Sigmoid colon (tissue), 7 donors: Measurements from ENCODE around the gene KDM5A. TPM values are rescaled to one million over a fixed set of nuclear protein-coding genes. Genes with fewer than 3 reads are reported as not detected.

Source experiments
- DNase-seq: peaks from one replicate; pipeline ENCODE4 v3.0.0-alpha.2; 2019
- H3K27ac ChIP-seq, 4 donors: fragments of 200-600 bp; sonication (generic); one replicate each; pipeline ENCODE4 v1.5.1; 2016 to 2019; ENCODE audit warnings: mild to moderate bottlenecking in 1 of 4
- H3K27me3 ChIP-seq, 3 donors: fragments of 200-600 bp; sonication (generic); one replicate each; pipeline ENCODE4 v1.5.1; 2019; ENCODE audit warnings: mild to moderate bottlenecking in 1 of 3
- H3K36me3 ChIP-seq, 4 donors: fragments of 200-600 bp; sonication (generic); one replicate each; pipeline ENCODE4 v1.5.1; 2016 to 2019
- H3K4me1 ChIP-seq, 4 donors: fragments of 200-600 bp; sonication (generic); one replicate each; pipeline ENCODE4 v1.5.1; 2017 to 2019
- H3K4me3 ChIP-seq, 4 donors: fragments of 200-600 bp; sonication (generic); one replicate each; pipeline ENCODE4 v1.5.1; 2017 to 2019; ENCODE audit warnings: mild to moderate bottlenecking in 2 of 4, moderate library complexity in 1 of 4
- H3K9me3 ChIP-seq, 4 donors: fragments of 200-600 bp in 3 of 4; sonication (generic) in 3 of 4; one replicate each; pipeline versions ENCODE4 v1.5.1 to v1.6.1; 2013 to 2019
- CTCF ChIP-seq, 4 experiments: fragments of 450-650 bp in 3 of 4; fragments of 200-600 bp in 1 of 4; IDR thresholded peaks; one replicate each; pipeline ENCODE4 v1.5.1; 2016 to 2019; ENCODE audit warnings: antibody characterized with exemption in 4 of 4, mild to moderate bottlenecking in 3 of 4, moderate library complexity in 2 of 4
- EP300 ChIP-seq, 4 donors: sonication (generic); formaldehyde crosslinking; IDR thresholded peaks; one replicate each; pipeline ENCODE4 v1.6.1; 2017; ENCODE audit warnings: antibody characterized with exemption in 4 of 4
- POLR2A ChIP-seq, 2 donors: fragments of 450-650 bp; IDR thresholded peaks; one replicate each; pipeline ENCODE4 v1.6.1; 2016; ENCODE audit warnings: antibody characterized with exemption in 2 of 2, mild to moderate bottlenecking in 2 of 2, moderate library complexity in 2 of 2
- POLR2AphosphoS5 ChIP-seq, 4 donors: sonication (generic); formaldehyde crosslinking; IDR thresholded peaks; one replicate each; pipeline ENCODE4 v1.6.1; 2017; ENCODE audit warnings: antibody characterized with exemption in 4 of 4
- WGBS, 2 donors: extraction: QIAGEN DNeasy Blood & Tissue Kit; methylation state at CpG; one replicate each; pipeline ENCODE4 v1.1.7; 2013; 5-methylcytosine and 5-hydroxymethylcytosine counted together
- intact Hi-C: fragments of 100-400 bp; cut with DNase I; formaldehyde crosslinking; loops from one replicate; pipeline ENCODE4 v1.15.1; 2023
- polyA plus RNA-seq, 3 donors: library from polyadenylated mRNA; stranded (reverse); fragments of 200-250 nt; gene quantifications; one replicate each; pipeline ENCODE4 v1.2.3, GENCODE V29; 2013
- total RNA-seq, 4 donors: library from RNA; depleted of rRNA; stranded (reverse); fragments of >200 nt; gene quantifications; one replicate each; pipeline ENCODE4 v1.1.0, GENCODE V29; 2016
- donor health status: healthy with polysubstance abuse.
- donor health status: Bipolar disorder and iron deficiency.
- donor health status: healthy.

Gene KDM5A
- total and polyA plus RNA-seq, 7 donors = 5.4 to 65.6 (median 34.2) TPM

GRCh38 chr12:264269-264668 is 124.9 kb downstream of the KDM5A start:
- TF ChIP-seq POLR2A (IDR thresholded peaks at IDR 0.05) (no peak), POLR2AphosphoS5 (IDR thresholded peaks at IDR 0.05) (no peak), CTCF (IDR thresholded peaks at IDR 0.05) (no peak), EP300 (IDR thresholded peaks at IDR 0.05) (no peak)
- Histone ChIP-seq H3K36me3 (no peaks in the 10 kb centered on the region), H3K27ac (no peak overlapping the region), H3K27me3 (peaks cover 4 to 85% (median 16%) of the 10 kb centered on the region in 3 donors), H3K4me1 (peaks cover 0 to 7% (median 0%) of the 10 kb centered on the region in 4 donors), H3K9me3 (no peaks in the 10 kb centered on the region), H3K4me3 (no peak overlapping the region)
- intact Hi-C loops = no loop called here
- WGBS, 2 donors = 75 to 84% methylated on average over 3 of the region's 3 CpGs
- DNase-seq = no peak

- no peak for DNase-seq
- Histone ChIP-seq H3K36me3 (no peaks in the 10 kb centered on the region), H3K4me3 (no peak overlapping the region), H3K9me3 (no peaks in the 10 kb centered on the region), H3K27me3 (peaks cover 4 to 85% (median 18%) of the 10 kb centered on the region in 3 donors), H3K4me1 (peaks cover 0 to 5% (median 0%) of the 10 kb centered on the region in 4 donors), H3K27ac (no peak overlapping the region)
- WGBS, 2 donors = 81 to 83% methylated on average over 9 of the region's 9 CpGs
- TF ChIP-seq POLR2AphosphoS5 (IDR thresholded peaks at IDR 0.05) = no peak
- no peak for TF ChIP-seq POLR2A (IDR thresholded peaks at IDR 0.05)
- TF ChIP-seq EP300 (IDR thresholded peaks at IDR 0.05) = no peak
- no peak for TF ChIP-seq CTCF (IDR thresholded peaks at IDR 0.05)
- intact Hi-C loops = no loop called here
These were observed 125.5 kb downstream of the KDM5A start for GRCh38 chr12:263574-263973.

GRCh38 chr12:262817-263216 is 126.3 kb downstream of the KDM5A start, which contains the start of gene SLC6A13:
TSS of gene SLC6A13 (minus strand) at chr12:262836. CDS start at chr12:260052, 2,784 bp downstream.
- Histone ChIP-seq H3K27me3 (peaks cover 4 to 89% (median 26%) of the 10 kb centered on the region in 3 donors), H3K27ac (no peak within 1 kb of the TSS), H3K4me3 (no peak within 1 kb of the TSS), H3K4me1 (no peaks in the 10 kb centered on the region), H3K36me3 (no peaks in the 10 kb centered on the region), H3K9me3 (no peaks in the 10 kb centered on the region)
- intact Hi-C loops = no loop called here
- DNase-seq = no peak
- 30 to 42% methylated on average over 7 of the region's 7 CpGs for WGBS, 2 donors
- TF ChIP-seq CTCF (IDR thresholded peaks at IDR 0.05) (no peak), EP300 (IDR thresholded peaks at IDR 0.05) (no peak), POLR2AphosphoS5 (IDR thresholded peaks at IDR 0.05) (no peak), POLR2A (IDR thresholded peaks at IDR 0.05) (no peak)

GRCh38 chr12:262113-262512 is 127.0 kb downstream of the KDM5A start:
- no peak for DNase-seq
- Histone ChIP-seq H3K36me3 (no peaks in the 10 kb centered on the region), H3K4me3 (no peak overlapping the region), H3K27ac (no peak overlapping the region), H3K9me3 (no peaks in the 10 kb centered on the region), H3K27me3 (peaks cover 4 to 84% (median 29%) of the 10 kb centered on the region in 3 donors), H3K4me1 (no peaks in the 10 kb centered on the region)
- intact Hi-C loops = no loop called here
- TF ChIP-seq POLR2AphosphoS5 (IDR thresholded peaks at IDR 0.05) (no peak), EP300 (IDR thresholded peaks at IDR 0.05) (no peak), CTCF (IDR thresholded peaks at IDR 0.05) (no peak), POLR2A (IDR thresholded peaks at IDR 0.05) (no peak)
